ENCODE results near the gene APOOL.
"Not testable (repeated sequence)": the region's sequence is repeated elsewhere in the genome, so short reads cannot be mapped to it uniquely, and the experiment has no call there.

The APOOL gene, protein sequence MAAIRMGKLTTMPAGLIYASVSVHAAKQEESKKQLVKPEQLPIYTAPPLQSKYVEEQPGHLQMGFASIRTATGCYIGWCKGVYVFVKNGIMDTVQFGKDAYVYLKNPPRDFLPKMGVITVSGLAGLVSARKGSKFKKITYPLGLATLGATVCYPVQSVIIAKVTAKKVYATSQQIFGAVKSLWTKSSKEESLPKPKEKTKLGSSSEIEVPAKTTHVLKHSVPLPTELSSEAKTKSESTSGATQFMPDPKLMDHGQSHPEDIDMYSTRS

GRCh38 chrX:85003655-85004244 lies at the start of gene APOOL:
Gene APOOL (plus strand): TSS chrX:85003877. CDS start chrX:85003913, 36 bp downstream.
- peak; percentile 51 for DNase-seq

DNA sequence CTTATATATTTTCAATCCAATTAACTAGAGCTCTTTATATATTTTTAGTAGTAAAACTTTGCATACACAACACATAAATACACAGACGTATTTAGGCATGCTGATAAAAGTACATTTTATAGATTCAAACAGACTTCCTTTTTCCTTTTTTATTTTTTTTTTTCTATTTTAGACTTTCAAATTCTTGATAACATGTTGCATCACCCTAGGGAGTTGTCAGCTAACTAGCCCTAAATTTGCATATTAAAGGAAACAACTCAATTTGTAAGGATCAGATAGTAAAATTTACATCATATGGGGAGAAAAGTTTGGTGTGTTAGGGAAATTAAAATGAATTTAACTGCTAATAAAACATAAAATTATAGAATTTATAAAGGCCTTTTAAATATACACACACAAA lies 47.4 kb upstream of the APOOL start:
- no peak for DNase-seq

DNA sequence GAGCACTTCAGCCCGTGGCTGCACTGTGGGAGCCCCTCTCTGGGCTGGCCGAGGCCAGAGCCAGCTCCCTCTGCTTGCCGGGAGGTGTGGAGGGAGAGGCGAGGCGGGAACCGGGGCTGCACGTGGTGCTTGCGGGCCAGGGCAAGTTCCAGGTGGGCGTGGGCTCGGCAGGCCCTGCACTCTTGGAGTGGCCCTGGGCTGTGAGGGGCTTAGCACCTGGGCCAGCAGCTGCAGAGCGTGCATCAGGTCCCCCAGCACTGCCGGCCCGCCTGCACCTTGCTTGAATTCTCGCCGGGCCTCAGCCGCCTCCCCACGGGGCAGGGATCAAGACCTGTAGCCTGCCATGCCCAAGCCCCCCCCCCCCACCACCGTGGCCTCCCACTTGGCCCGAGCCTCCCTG lies 28.9 kb upstream of the APOOL start:
- no peak for DNase-seq

GRCh38 chrX:84991739-84992138 lies 11.9 kb upstream of the APOOL start:
- not testable (repeated sequence) for DNase-seq

- DNase-seq, result no peak
Observed at GRCh38 chrX:84993150-84993549, 10.5 kb upstream of the APOOL start.

DNA sequence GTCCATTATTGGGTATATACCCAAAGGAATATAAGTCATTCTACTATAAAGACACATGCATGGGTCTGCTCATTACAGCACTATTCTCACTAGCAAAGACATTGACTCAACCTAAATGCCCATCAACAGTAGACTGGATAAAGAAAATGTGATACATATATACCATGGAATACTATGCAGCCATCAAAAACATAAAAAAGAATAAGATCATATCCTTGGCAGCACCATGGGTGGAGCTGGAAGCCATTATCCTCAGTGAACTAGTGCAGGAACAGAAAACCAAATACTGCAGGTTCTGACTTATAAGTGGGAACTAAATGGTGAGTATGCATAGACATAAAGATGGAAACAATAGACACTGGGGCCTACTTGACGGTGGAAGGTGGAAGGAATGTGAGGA lies 2.3 kb upstream of the APOOL start:
- no peak for DNase-seq

- no peak for DNase-seq
Observed at GRCh38 chrX:85004255-85004654, 578 bp downstream of the APOOL start.

DNA sequence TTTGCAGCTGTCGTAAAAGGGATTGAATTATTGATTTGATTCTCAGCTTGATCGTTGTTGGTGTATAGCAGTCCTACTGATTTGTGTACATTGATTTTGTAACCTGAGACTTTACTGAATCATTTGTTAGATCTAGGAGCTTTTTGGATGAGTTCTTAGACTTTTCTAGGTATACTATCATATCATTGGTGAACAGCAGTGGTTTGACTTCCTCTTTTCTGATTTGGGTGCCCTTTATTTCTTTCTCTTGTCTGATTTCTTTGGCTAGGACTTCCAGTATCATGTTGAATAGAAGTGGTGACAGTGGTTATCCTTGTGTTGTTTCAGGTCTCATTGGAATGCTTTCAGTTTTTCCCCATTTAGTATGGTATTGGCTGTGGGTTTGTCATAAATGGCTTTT lies 8.4 kb downstream of the APOOL start:
- no peak for DNase-seq

- not testable (repeated sequence) for DNase-seq
Observed at GRCh38 chrX:85015351-85015750, 11.7 kb downstream of the APOOL start.

DNA sequence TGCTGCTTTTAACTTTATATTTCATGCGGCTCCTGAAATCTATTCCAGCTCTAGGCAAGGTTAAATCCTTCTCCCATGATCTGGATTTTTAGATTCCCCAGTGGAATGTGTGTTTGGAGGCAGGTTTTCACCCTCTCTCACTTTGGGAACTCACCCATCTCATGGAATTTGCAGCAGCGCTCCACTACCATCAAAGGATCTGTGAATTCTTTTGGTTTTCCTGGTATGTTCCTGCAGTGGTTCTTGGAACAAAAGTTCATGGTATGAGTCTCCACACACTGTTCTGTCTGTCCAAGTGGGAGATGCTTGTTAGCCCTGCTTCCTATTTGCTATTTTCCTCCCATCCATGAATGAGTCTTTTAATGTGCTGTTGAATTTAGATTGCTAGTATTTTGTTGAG lies 14.0 kb downstream of the APOOL start:
- no peak for DNase-seq

- no peak for DNase-seq
Observed at GRCh38 chrX:85018471-85018870, 14.8 kb downstream of the APOOL start.

DNA sequence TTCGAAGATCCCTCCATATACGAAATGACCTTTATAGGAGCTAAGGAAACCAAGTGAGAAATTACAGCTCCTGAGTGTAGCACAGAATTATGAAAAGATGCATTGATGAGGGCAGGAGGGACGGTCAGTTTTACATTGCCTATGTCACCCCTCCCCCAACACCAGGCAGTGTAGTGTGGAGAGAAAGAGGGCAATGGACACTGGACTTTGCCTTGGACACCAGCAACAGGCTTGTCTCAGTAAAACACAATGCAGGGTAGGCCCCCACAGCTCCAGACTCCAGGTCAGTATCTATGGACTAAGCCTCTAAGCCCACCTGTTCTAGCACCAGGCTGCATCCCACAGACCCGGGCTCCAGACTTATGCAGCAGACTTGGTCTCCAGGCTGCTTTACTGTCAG lies 16.5 kb downstream of the APOOL start:
- DNase-seq, result no peak

DNA sequence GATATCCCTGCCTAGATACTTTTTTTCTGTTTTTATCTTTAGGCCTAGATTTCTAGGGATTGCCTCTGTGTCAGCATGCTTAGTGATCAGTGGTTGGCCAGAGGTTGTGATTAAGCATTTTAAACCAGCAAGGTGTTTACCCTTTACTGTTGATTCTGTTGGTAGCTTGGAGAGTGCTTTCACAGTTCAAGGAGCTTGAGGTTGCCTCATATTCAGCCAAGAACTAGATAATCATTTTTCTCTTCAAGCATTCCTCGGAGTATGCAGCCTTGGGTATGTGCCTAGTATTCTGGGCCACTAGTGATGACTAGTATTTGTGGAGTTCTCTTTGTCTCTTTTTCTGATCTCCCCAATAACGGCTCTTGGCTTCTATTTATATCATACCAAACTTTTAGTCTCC lies 20.4 kb downstream of the APOOL start:
- DNase-seq, result no peak

- no peak for DNase-seq
Observed at GRCh38 chrX:85024562-85024961, 20.9 kb downstream of the APOOL start.

- DNase-seq, result no peak
Observed at GRCh38 chrX:85026170-85026569, 22.5 kb downstream of the APOOL start.

GRCh38 chrX:85029043-85029442 lies 25.4 kb downstream of the APOOL start:
- DNase-seq, result no peak

DNA sequence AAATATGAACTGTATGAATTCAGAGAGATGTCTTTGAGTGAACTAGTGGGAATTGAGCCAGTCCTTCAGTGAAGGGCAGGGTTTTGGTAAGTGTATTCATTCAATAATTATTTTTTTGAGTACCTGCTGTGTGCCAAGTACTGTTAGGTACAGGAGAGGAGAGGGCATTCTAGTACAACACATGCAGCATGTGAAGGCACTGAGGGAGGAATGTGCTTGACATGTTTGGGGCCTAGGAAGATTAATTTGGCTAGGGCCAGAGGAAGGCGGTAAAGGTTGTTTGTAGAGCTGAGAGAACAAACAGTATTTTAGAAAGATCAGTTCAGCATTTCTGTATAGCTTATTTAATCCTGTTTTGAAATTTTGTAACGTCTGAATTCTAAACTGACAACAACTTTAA lies 27.8 kb downstream of the APOOL start:
- DNase-seq, result no peak

- no peak for DNase-seq
Observed at GRCh38 chrX:85037114-85037513, 33.4 kb downstream of the APOOL start.

- no peak for DNase-seq
Observed at GRCh38 chrX:85051627-85052026, 48.0 kb downstream of the APOOL start.

- no peak for DNase-seq
Observed at GRCh38 chrX:85052205-85052604, 48.5 kb downstream of the APOOL start.

DNA sequence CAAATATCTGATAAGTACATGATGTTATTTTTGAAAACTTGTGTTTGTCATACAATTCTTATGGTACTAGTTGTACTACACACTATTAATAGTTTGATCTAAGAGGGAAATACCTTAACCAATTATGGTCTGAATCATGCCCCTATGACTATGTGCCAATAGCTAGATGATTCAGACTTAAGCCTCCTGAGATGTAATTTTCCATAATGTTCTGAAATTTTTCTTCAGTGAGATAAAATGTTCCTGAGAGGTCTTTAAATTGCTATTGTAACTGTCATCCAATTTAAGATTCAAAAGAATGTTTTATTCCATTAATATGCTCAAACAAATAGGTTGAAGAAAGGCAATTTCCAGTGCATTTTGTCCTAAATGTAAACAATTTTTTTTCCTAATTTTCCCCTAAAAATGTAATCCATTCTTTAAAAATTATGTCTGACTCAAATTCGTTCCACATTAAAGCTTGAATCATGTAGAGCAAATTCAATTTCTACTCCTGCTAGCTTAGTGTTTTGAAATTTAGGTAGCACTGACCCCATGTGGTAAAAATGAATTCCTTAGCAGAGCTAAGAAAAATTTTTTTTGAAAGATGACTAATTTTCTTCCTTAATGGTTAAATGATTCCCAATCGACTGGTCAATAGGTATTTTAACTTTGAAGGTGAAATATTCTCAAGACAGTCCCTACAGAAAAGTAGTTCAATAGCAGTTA lies 49.1 kb downstream of the APOOL start:
- no peak for DNase-seq

DNA sequence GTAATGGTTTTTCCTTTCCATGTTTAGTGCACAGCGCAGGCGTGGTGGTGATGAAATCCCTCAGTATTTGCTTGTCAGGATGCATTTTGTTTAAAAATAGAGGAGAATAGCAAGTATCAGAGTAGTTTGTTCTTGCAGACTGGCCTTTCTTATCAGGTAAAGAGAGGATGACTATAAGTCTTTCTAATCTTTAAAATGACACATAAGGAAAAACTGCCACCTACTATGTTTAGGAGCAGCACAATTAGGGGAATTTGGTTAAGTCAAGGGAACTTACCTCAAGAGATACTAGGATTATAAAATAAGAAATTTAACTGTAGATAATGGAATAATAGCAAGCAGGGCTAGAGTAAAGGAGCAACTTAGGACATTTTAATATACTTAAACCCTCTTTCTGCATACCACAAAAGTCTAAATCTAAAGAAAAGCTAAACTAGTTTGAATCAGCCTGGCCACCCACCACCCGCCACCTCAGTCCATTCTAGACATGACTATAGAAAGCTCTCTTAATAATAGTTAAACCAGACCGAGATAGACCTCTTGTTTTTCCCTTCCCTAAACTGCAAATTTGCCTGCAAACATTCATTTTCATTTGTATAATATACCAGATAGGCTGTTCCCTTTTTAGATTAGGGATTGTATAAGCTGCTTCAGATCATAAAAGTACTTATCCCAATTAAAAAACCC lies 62.0 kb downstream of the APOOL start:
- DNase-seq, result no peak

DNA sequence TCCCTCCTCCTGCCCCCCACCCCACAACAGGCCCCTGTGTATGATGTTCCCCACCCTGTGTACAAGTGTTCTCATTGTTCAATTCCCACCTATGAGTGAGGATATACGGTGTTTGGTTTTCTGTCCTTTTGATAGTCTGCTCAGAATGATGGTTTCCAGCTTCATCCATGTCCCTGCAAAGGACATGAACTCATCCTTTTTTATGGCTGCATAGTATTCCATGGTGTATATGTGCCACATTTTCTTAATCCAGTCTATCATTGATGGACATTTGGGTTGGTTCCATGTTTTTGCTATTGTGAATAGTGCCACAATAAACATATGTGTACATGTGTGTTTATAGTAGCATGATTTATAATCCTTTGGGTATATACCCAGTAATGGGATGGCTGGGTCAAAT lies 73.6 kb downstream of the APOOL start:
- not testable (repeated sequence) for DNase-seq
